HepG2 (cell line): ENCODE data around the gene FAM118B. TPM values are rescaled to one million over a fixed set of nuclear protein-coding genes. Genes with fewer than 3 reads are reported as not detected.

Experiments used
- ATAC-seq: fragments of 200-7000 bp; cut with Tn5 transposase; 3 replicates; pipeline ENCODE4 v1.9.1; 2020; ENCODE audit warnings: mild to moderate bottlenecking, moderate library complexity
- BruUV-seq: library from RNA; stranded (reverse); fragments of 400-500 nt; replicated peaks from 2 replicates; lab custom pipeline; 2021; lab: Mats Ljungman, UMichigan
- CTCF ChIA-PET: fragments of 300-600 bp; formaldehyde crosslinking; extraction: SDS; loops from one replicate; lab custom pipeline; 2021; ENCODE audit warnings: low total read pairs, inconsistent platforms, low intra/inter-chr PET ratio; lab: Yijun Ruan, JAX
- POLR2A ChIA-PET: fragments of 350-600 bp; sonication (Branson Sonifier 250); formaldehyde crosslinking; loops from one replicate; lab custom pipeline; 2020; ENCODE audit warnings: antibody characterized with exemption, inconsistent platforms; lab: Yijun Ruan, JAX
- DNase-seq: peaks from one replicate; pipeline ENCODE4 v3.0.0-alpha.2; 2015; ENCODE audit warnings: low spot score
- FAIRE-seq: peaks from 3 replicates; lab custom pipeline; 2011; peaks lifted over from hg19 to GRCh38; lab: Jason Lieb, UNC
- H2AFZ ChIP-seq: one replicate; pipeline ENCODE4 v1.6.1; 2011; ENCODE audit warnings: low read length, inconsistent platforms
- H3K27ac ChIP-seq: fragments of 300-600 bp; 3 replicates; pipeline ENCODE4 v1.8.0; 2011; ENCODE audit warnings: mixed run types, mild to moderate bottlenecking, mixed read lengths, low read length, inconsistent platforms; ENCODE audit not compliant: insufficient read depth; ENCODE audit errors: extremely low read length
- H3K27me3 ChIP-seq, 2 experiments: fragments of 200-600 bp in 1 of 2; 2 replicates in 1 of 2; 3 replicates in 1 of 2; pipeline versions ENCODE4 v1.6.0 to v1.8.0; 2011; ENCODE audit warnings: low read length in 2 of 2, mild to moderate bottlenecking in 2 of 2, moderate library complexity in 2 of 2, inconsistent platforms in 1 of 2; ENCODE audit not compliant: insufficient read depth in 2 of 2, control insufficient read depth in 1 of 2
- H3K36me3 ChIP-seq, 2 experiments: fragments of 200-600 bp in 1 of 2; replicated peaks in 1 of 2; 2 replicates in 1 of 2; 3 replicates in 1 of 2; pipeline versions ENCODE4 v1.5.1 to v1.8.0; 2011; ENCODE audit warnings: low read length in 2 of 2, inconsistent platforms in 1 of 2; ENCODE audit not compliant: insufficient read depth in 2 of 2, control insufficient read depth in 1 of 2
- H3K4me1 ChIP-seq: 2 replicates; pipeline ENCODE4 v1.5.1; 2012; ENCODE audit warnings: low read length, inconsistent platforms; ENCODE audit not compliant: insufficient read depth
- H3K4me2 ChIP-seq: 2 replicates; pipeline ENCODE4 v1.6.0; 2011; ENCODE audit warnings: low read depth, low read length, inconsistent platforms
- H3K4me3 ChIP-seq, 3 experiments: fragments of 200-600 bp in 1 of 3; sonication (generic), shearing (Covaris generic) in 1 of 3; replicated peaks in 1 of 3; 2 replicates each; pipeline ENCODE4 v1.5.1; 2011 to 2016; ENCODE audit warnings: low read length in 3 of 3, inconsistent platforms in 2 of 3, low read depth in 2 of 3, mild to moderate bottlenecking in 2 of 3, control low read depth in 1 of 3, mixed read lengths in 1 of 3; ENCODE audit not compliant: insufficient read depth in 1 of 3
- H3K79me2 ChIP-seq: one replicate; pipeline ENCODE4 v1.6.1; 2011; ENCODE audit warnings: low read length, inconsistent platforms; ENCODE audit not compliant: insufficient read depth
- H3K9ac ChIP-seq: 2 replicates; pipeline ENCODE4 v1.6.0; 2011; ENCODE audit warnings: mild to moderate bottlenecking, low read depth, low read length, inconsistent platforms; ENCODE audit not compliant: insufficient read depth
- H3K9me3 ChIP-seq: 2 replicates; pipeline ENCODE4 v1.5.1; 2012; ENCODE audit warnings: mild to moderate bottlenecking, low read length
- H4K20me1 ChIP-seq: 2 replicates; pipeline ENCODE4 v1.6.0; 2011; ENCODE audit warnings: inconsistent platforms, mild to moderate bottlenecking, low read length, moderate library complexity; ENCODE audit not compliant: insufficient read depth
- CHD4 ChIP-seq: fragments of 200-600 bp; sonication (generic); IDR thresholded peaks from 2 replicates; pipeline ENCODE4 v1.7.0; 2017; ENCODE audit warnings: mild to moderate bottlenecking, low read length, borderline replicate concordance
- IKZF1 ChIP-seq: fragments of 450-650 bp; IDR thresholded peaks from 2 replicates; pipeline ENCODE4 v1.7.1; 2016
- MBD4 ChIP-seq: IDR thresholded peaks from 2 replicates; pipeline ENCODE4 v1.6.1; 2012; ENCODE audit warnings: low read length, inconsistent platforms, borderline replicate concordance
- MLX ChIP-seq: IDR thresholded peaks from 2 replicates; pipeline ENCODE4 v1.6.1; 2016
- NFYB ChIP-seq: sonication (generic); formaldehyde crosslinking; IDR thresholded peaks from 2 replicates; pipeline ENCODE4 v1.4.0; 2020; ENCODE audit warnings: missing genetic modification reagents
- RARA ChIP-seq: IDR thresholded peaks from 2 replicates; pipeline ENCODE4 v1.6.1; 2016; ENCODE audit warnings: missing genetic modification reagents, missing compliant biosample characterization
- RBFOX2 ChIP-seq: fragments of 200-400 bp; formaldehyde crosslinking; IDR thresholded peaks from 2 replicates; pipeline ENCODE4 v1.6.1; 2017; ENCODE audit warnings: low read depth, mild to moderate bottlenecking, low read length
- SAFB2 ChIP-seq: sonication (generic); formaldehyde crosslinking; IDR thresholded peaks from 2 replicates; pipeline ENCODE4 v1.5.1; 2020; ENCODE audit warnings: missing genetic modification reagents, low read depth, mild to moderate bottlenecking, borderline replicate concordance
- TOE1 ChIP-seq: sonication (generic); formaldehyde crosslinking; IDR thresholded peaks from 2 replicates; pipeline ENCODE4 v1.4.0; 2020; ENCODE audit warnings: mild to moderate bottlenecking, missing genetic modification reagents
- ZBTB33 ChIP-seq: sonication (generic); formaldehyde crosslinking; IDR thresholded peaks from 2 replicates; pipeline ENCODE4 v1.4.0; 2020; ENCODE audit warnings: missing genetic modification reagents
- ZMYM2 ChIP-seq: sonication (generic); formaldehyde crosslinking; IDR thresholded peaks from 2 replicates; pipeline ENCODE4 v1.8.0; 2022; ENCODE audit warnings: mild to moderate bottlenecking, missing genetic modification reagents
- ZNF138 ChIP-seq: sonication (generic); formaldehyde crosslinking; IDR thresholded peaks from 2 replicates; pipeline ENCODE4 v1.5.0; 2020; ENCODE audit warnings: mild to moderate bottlenecking, low read depth, missing genetic modification reagents
- ZNF296 ChIP-seq: sonication (generic); formaldehyde crosslinking; conservative IDR thresholded peaks from 2 replicates; pipeline ENCODE4 v1.5.0; 2020; ENCODE audit warnings: mild to moderate bottlenecking, missing genetic modification reagents
- ZNF451 ChIP-seq: sonication (generic); formaldehyde crosslinking; IDR thresholded peaks from 2 replicates; pipeline ENCODE4 v1.5.0; 2020; ENCODE audit warnings: mild to moderate bottlenecking, missing genetic modification reagents
- WGBS: methylation state at CpG from one replicate; pipeline ENCODE4 v1.1.6; 2017; ENCODE audit warnings: low lambda C conversion rate; 5-methylcytosine and 5-hydroxymethylcytosine counted together
- in situ Hi-C: cut with HindIII; loops from 2 replicates; pipeline ENCODE4 v1.10.0; 2017; ENCODE audit warnings: low pct_unique_long_range_greater_than_20kb; ENCODE audit not compliant: extremely low pct_ligation_motif_present
- intact Hi-C: fragments of 100-400 bp; cut with micrococcal nuclease; formaldehyde crosslinking; loops from one replicate; pipeline ENCODE4 v1.10.0; 2022; ENCODE audit not compliant: unreplicated experiment
- polyA plus RNA-seq, 8 experiments: library from polyadenylated mRNA; depleted of rRNA in 3 of 8; stranded (reverse) in 7 of 8; unstranded in 1 of 8; fragments of >200 nt; fragmentation: Illumina TruSeq in 4 of 8; extraction: Trizol in 4 of 8; gene quantifications; 2 replicates each; pipeline versions ENCODE4 v1.2.1 to v1.2.3, GENCODE V29; 2011 to 2016; ENCODE audit warnings: low read depth in 4 of 8, missing spikeins in 1 of 8, mixed read lengths in 1 of 8; ENCODE audit not compliant: insufficient read depth in 1 of 8
- total RNA-seq, 5 experiments: library from RNA; depleted of rRNA; stranded (reverse); fragments of >200 nt; fragmentation: Illumina TruSeq; extraction: Trizol; gene quantifications; 2 replicates each; pipeline ENCODE4 v1.2.3, GENCODE V29; 2016; ENCODE audit warnings: low read depth in 1 of 5

The FAM118B gene
- total and polyA plus RNA-seq, 2 of the 13 experiments (the other 11 are each of a cell fraction or from before 2014, with no cell fraction given): 10.2 to 25.7 TPM

GRCh38 chr11:126231725-126232459 lies 20.3 kb downstream of the FAM118B start:
- in situ Hi-C loops: no loop called here
- TF ChIP-seq NFYB: no peak
- no peak for TF ChIP-seq SAFB2 (CRISPR knock-in tag)
- no peak for TF ChIP-seq ZBTB33 (CRISPR knock-in tag)
- no peak for TF ChIP-seq ZNF296 (CRISPR knock-in tag)
- no peak for TF ChIP-seq TOE1 (CRISPR knock-in tag)
- TF ChIP-seq RARA (CRISPR knock-in tag): no peak
- TF ChIP-seq MLX: no peak
- no peak for TF ChIP-seq MBD4
- TF ChIP-seq IKZF1: no peak
- TF ChIP-seq ZNF451 (CRISPR knock-in tag): no peak
- no peak for TF ChIP-seq RBFOX2
- no peak for TF ChIP-seq ZMYM2 (CRISPR knock-in tag)
- TF ChIP-seq ZNF138: no peak
- no peak for TF ChIP-seq CHD4
- TF ChIP-seq, all 625 proteins: peak for 0
- Histone ChIP-seq H3K4me1 (no peaks in the 10 kb centered on the region), H3K4me2 (no peak overlapping the region), H3K9ac (no peak overlapping the region), H4K20me1 (no peaks in the 10 kb centered on the region), H3K36me3 (peaks cover 0 to 20% of the 10 kb centered on the region in 2 experiments; a peak in 3 of 5 replicates), H3K4me3 (no peak overlapping the region), H3K27ac (no peak overlapping the region), H3K27me3 (no peaks in the 10 kb centered on the region), H3K79me2 (peaks cover 3% of the 10 kb centered on the region), H3K9me3 (no peaks in the 10 kb centered on the region), H2AFZ (no peak overlapping the region)
- intact Hi-C loops: no loop called here
- ChIA-PET CTCF (no interaction called here), POLR2A (no interaction called here)
- ATAC-seq (no peak), FAIRE-seq (no peak), DNase-seq (no peak)
- BruUV-seq: no TSS peak
- 98% methylated on average over 6 of the region's 6 CpGs for WGBS
